ENCODE data around the gene PSMB5.

The PSMB5 gene

GRCh38 chr14:22979748-22980392 is 54.8 kb downstream of the PSMB5 start:
- no CpG with 5 or more reads among the region's 8 CpGs for WGBS (ENCODE audit: extremely low coverage, insufficient coverage, insufficient read length)

GRCh38 chr14:22978981-22979671 is 55.6 kb downstream of the PSMB5 start:
- H3K27me3 ChIP-seq (ENCODE audit: insufficient read depth, low read length): no peaks in the 10 kb centered on the region
- peak overlapping the region; percentile 25 for H3K4me3 ChIP-seq (ENCODE audit: low read depth, low read length)
- H3K23ac ChIP-seq (ENCODE audit: low read length): no peak overlapping the region
- H2AK5ac ChIP-seq (ENCODE audit: low read length): no peak overlapping the region
- H3K27ac ChIP-seq (ENCODE audit: low read depth, low read length): peak overlapping the region; percentile 16
- peaks cover 24 to 32% of the 10 kb centered on the region in 2 experiments for H3K36me3 ChIP-seq (ENCODE audit: control insufficient read depth in 1 of 2, insufficient read depth in 2 of 2, low read length in 2 of 2)
- peak overlapping the region; percentile 1 for H2BK5ac ChIP-seq (ENCODE audit: low read depth, low read length, poor library complexity)
- peaks cover 37% of the 10 kb centered on the region for H3K79me2 ChIP-seq (ENCODE audit: control insufficient read depth, insufficient read depth, low read length, poor library complexity)
- H2BK120ac ChIP-seq (ENCODE audit: insufficient read depth, low read length, poor library complexity): peak overlapping the region; percentile 1
- H3K4me2 ChIP-seq (ENCODE audit: low read length): peak overlapping the region; percentile 90
- no peak overlapping the region for H2AFZ ChIP-seq (ENCODE audit: insufficient read depth, low read length, poor library complexity)
- peak overlapping the region; percentile 31 for H3K9ac ChIP-seq (ENCODE audit: low read length)
- H3K18ac ChIP-seq (ENCODE audit: low read length): peak overlapping the region; percentile 1
- H3K14ac ChIP-seq (ENCODE audit: low read length): peak overlapping the region; percentile 5
- H4K12ac ChIP-seq (ENCODE audit: low read depth, low read length): no peak overlapping the region
- H3K9me3 ChIP-seq (ENCODE audit: insufficient read depth, low read depth, low read length): no peaks in the 10 kb centered on the region
- no CpG with 5 or more reads among the region's 5 CpGs for WGBS (ENCODE audit: extremely low coverage, insufficient coverage, insufficient read length)
- H3K4ac ChIP-seq (ENCODE audit: low read depth, low read length): peak overlapping the region; percentile 2
- peaks cover 43% of the 10 kb centered on the region for H3K79me1 ChIP-seq (ENCODE audit: low read length)
- peaks cover 28 to 33% of the 10 kb centered on the region in 2 experiments for H3K4me1 ChIP-seq (ENCODE audit: control insufficient read depth in 1 of 2, insufficient read depth in 2 of 2, low read length in 2 of 2)
- no peak overlapping the region for H4K8ac ChIP-seq (ENCODE audit: low read depth, low read length)
- H2BK12ac ChIP-seq (ENCODE audit: low read length): peak overlapping the region; percentile 7
- DNase-seq: no peak
- peak overlapping the region; percentile 1 for H4K91ac ChIP-seq (ENCODE audit: low read depth, low read length)

More at GRCh38 chr14:22979748-22980392, 54.8 kb downstream of the PSMB5 start:
- H3K9me3 ChIP-seq (ENCODE audit: insufficient read depth, low read depth, low read length): no peaks in the 10 kb centered on the region
- peak overlapping the region; percentile 16 for H3K27ac ChIP-seq (ENCODE audit: low read depth, low read length)
- no peak overlapping the region for H4K12ac ChIP-seq (ENCODE audit: low read depth, low read length)
- no peak overlapping the region for H2BK5ac ChIP-seq (ENCODE audit: low read depth, low read length, poor library complexity)
- peak overlapping the region; percentile 73 for H3K4me3 ChIP-seq (ENCODE audit: low read depth, low read length)
- H3K79me1 ChIP-seq (ENCODE audit: low read length): peaks cover 43% of the 10 kb centered on the region
- peaks cover 17 to 25% of the 10 kb centered on the region in 2 experiments for H3K36me3 ChIP-seq (ENCODE audit: control insufficient read depth in 1 of 2, insufficient read depth in 2 of 2, low read length in 2 of 2)
- no peaks in the 10 kb centered on the region for H3K27me3 ChIP-seq (ENCODE audit: insufficient read depth, low read length)
- H2AFZ ChIP-seq (ENCODE audit: insufficient read depth, low read length, poor library complexity): no peak overlapping the region
- peak overlapping the region; percentile 85 for H3K4ac ChIP-seq (ENCODE audit: low read depth, low read length)
- H3K9ac ChIP-seq (ENCODE audit: low read length): peak overlapping the region; percentile 29
- peak overlapping the region; percentile 64 for H4K91ac ChIP-seq (ENCODE audit: low read depth, low read length)
- H3K4me1 ChIP-seq (ENCODE audit: control insufficient read depth in 1 of 2, insufficient read depth in 2 of 2, low read length in 2 of 2): peaks cover 28 to 33% of the 10 kb centered on the region in 2 experiments
- H3K18ac ChIP-seq (ENCODE audit: low read length): peak overlapping the region; percentile 21
- H2BK120ac ChIP-seq (ENCODE audit: insufficient read depth, low read length, poor library complexity): no peak overlapping the region
- peak overlapping the region; percentile 53 for H2AK5ac ChIP-seq (ENCODE audit: low read length)
- H3K79me2 ChIP-seq (ENCODE audit: control insufficient read depth, insufficient read depth, low read length, poor library complexity): peaks cover 37% of the 10 kb centered on the region
- H4K8ac ChIP-seq (ENCODE audit: low read depth, low read length): no peak overlapping the region
- H3K4me2 ChIP-seq (ENCODE audit: low read length): peak overlapping the region; percentile 90
- peak overlapping the region; percentile 80 for H3K14ac ChIP-seq (ENCODE audit: low read length)
- DNase-seq: no peak
- H3K23ac ChIP-seq (ENCODE audit: low read length): no peak overlapping the region
- peak overlapping the region; percentile 64 for H2BK12ac ChIP-seq (ENCODE audit: low read length)

GRCh38 chr14:22978487-22978837 is 56.2 kb downstream of the PSMB5 start:
- H3K4ac ChIP-seq (ENCODE audit: low read depth, low read length): peak overlapping the region; percentile 80
- peak overlapping the region; percentile 93 for H3K27ac ChIP-seq (ENCODE audit: low read depth, low read length)
- H3K9ac ChIP-seq (ENCODE audit: low read length): no peak overlapping the region
- H3K23ac ChIP-seq (ENCODE audit: low read length): no peak overlapping the region
- H4K91ac ChIP-seq (ENCODE audit: low read depth, low read length): peak overlapping the region; percentile 78
- peak overlapping the region; percentile 94 for H3K14ac ChIP-seq (ENCODE audit: low read length)
- H3K9me3 ChIP-seq (ENCODE audit: insufficient read depth, low read depth, low read length): no peaks in the 10 kb centered on the region
- peak overlapping the region; percentile 84 for H2BK5ac ChIP-seq (ENCODE audit: low read depth, low read length, poor library complexity)
- H3K18ac ChIP-seq (ENCODE audit: low read length): peak overlapping the region; percentile 98
- H2BK120ac ChIP-seq (ENCODE audit: insufficient read depth, low read length, poor library complexity): peak overlapping the region; percentile 89
- H2AFZ ChIP-seq (ENCODE audit: insufficient read depth, low read length, poor library complexity): no peak overlapping the region
- no peak overlapping the region for H4K12ac ChIP-seq (ENCODE audit: low read depth, low read length)
- DNase-seq: no peak
- peak overlapping the region; percentile 90 for H2BK12ac ChIP-seq (ENCODE audit: low read length)
- no peaks in the 10 kb centered on the region for H3K27me3 ChIP-seq (ENCODE audit: insufficient read depth, low read length)
- WGBS (ENCODE audit: extremely low coverage, insufficient coverage, insufficient read length): no CpG with 5 or more reads among the region's 3 CpGs
- no peak overlapping the region for H3K4me3 ChIP-seq (ENCODE audit: low read depth, low read length)
- peaks cover 37% of the 10 kb centered on the region for H3K79me2 ChIP-seq (ENCODE audit: control insufficient read depth, insufficient read depth, low read length, poor library complexity)
- peak overlapping the region; percentile 78 for H2AK5ac ChIP-seq (ENCODE audit: low read length)
- H3K36me3 ChIP-seq (ENCODE audit: control insufficient read depth in 1 of 2, insufficient read depth in 2 of 2, low read length in 2 of 2): peaks cover 28 to 37% of the 10 kb centered on the region in 2 experiments
- peak overlapping the region; percentile 90 for H3K4me2 ChIP-seq (ENCODE audit: low read length)
- H3K79me1 ChIP-seq (ENCODE audit: low read length): peaks cover 43% of the 10 kb centered on the region
- peaks cover 28 to 33% of the 10 kb centered on the region in 2 experiments for H3K4me1 ChIP-seq (ENCODE audit: control insufficient read depth in 1 of 2, insufficient read depth in 2 of 2, low read length in 2 of 2)
- peak overlapping the region; percentile 48 for H4K8ac ChIP-seq (ENCODE audit: low read depth, low read length)

- peak; percentile 45 to 57 for DNase-seq
- peaks cover 41% of the 10 kb centered on the region for H3K79me1 ChIP-seq (ENCODE audit: low read length)
- no peak overlapping the region for H3K23ac ChIP-seq (ENCODE audit: low read length)
- peaks cover 28 to 32% of the 10 kb centered on the region in 2 experiments for H3K4me1 ChIP-seq (ENCODE audit: control insufficient read depth in 1 of 2, insufficient read depth in 2 of 2, low read length in 2 of 2)
- peak overlapping the region; percentile 93 for H3K27ac ChIP-seq (ENCODE audit: low read depth, low read length)
- H4K12ac ChIP-seq (ENCODE audit: low read depth, low read length): peak overlapping the region; percentile 81
- no peaks in the 10 kb centered on the region for H3K27me3 ChIP-seq (ENCODE audit: insufficient read depth, low read length)
- peak overlapping the region; percentile 84 for H2BK5ac ChIP-seq (ENCODE audit: low read depth, low read length, poor library complexity)
- peak overlapping the region; percentile 98 for H3K18ac ChIP-seq (ENCODE audit: low read length)
- H3K79me2 ChIP-seq (ENCODE audit: control insufficient read depth, insufficient read depth, low read length, poor library complexity): peaks cover 35% of the 10 kb centered on the region
- H2AK5ac ChIP-seq (ENCODE audit: low read length): peak overlapping the region; percentile 78
- H3K4me2 ChIP-seq (ENCODE audit: low read length): peak overlapping the region; percentile 90
- peaks cover 34 to 43% of the 10 kb centered on the region in 2 experiments for H3K36me3 ChIP-seq (ENCODE audit: control insufficient read depth in 1 of 2, insufficient read depth in 2 of 2, low read length in 2 of 2)
- WGBS (ENCODE audit: extremely low coverage, insufficient coverage, insufficient read length): no CpG with 5 or more reads among the region's 8 CpGs
- peak overlapping the region; percentile 78 for H4K91ac ChIP-seq (ENCODE audit: low read depth, low read length)
- no peak overlapping the region for H3K4me3 ChIP-seq (ENCODE audit: low read depth, low read length)
- no peaks in the 10 kb centered on the region for H3K9me3 ChIP-seq (ENCODE audit: insufficient read depth, low read depth, low read length)
- H3K4ac ChIP-seq (ENCODE audit: low read depth, low read length): peak overlapping the region; percentile 80
- peak overlapping the region; percentile 48 for H4K8ac ChIP-seq (ENCODE audit: low read depth, low read length)
- H3K14ac ChIP-seq (ENCODE audit: low read length): peak overlapping the region; percentile 94
- H2AFZ ChIP-seq (ENCODE audit: insufficient read depth, low read length, poor library complexity): peak overlapping the region; percentile 14
- H3K9ac ChIP-seq (ENCODE audit: low read length): peak overlapping the region; percentile 13
- H2BK120ac ChIP-seq (ENCODE audit: insufficient read depth, low read length, poor library complexity): peak overlapping the region; percentile 89
- peak overlapping the region; percentile 90 for H2BK12ac ChIP-seq (ENCODE audit: low read length)
Measured at GRCh38 chr14:22977684-22978486, 56.8 kb downstream of the PSMB5 start.
